K562 (cell line): ENCODE results near the gene JAM2. TPM values are rescaled to one million over a fixed set of nuclear protein-coding genes. Genes with fewer than 3 reads are reported as not detected.

Experiments
- CBFA2T2 ChIP-seq: fragments of 450-650 bp; conservative IDR thresholded peaks from 2 replicates; pipeline ENCODE4 v1.6.1; 2017; ENCODE audit warnings: mild to moderate bottlenecking
- FUS ChIP-seq: fragments of 200-400 bp; formaldehyde crosslinking; optimal IDR thresholded peaks from 2 replicates; pipeline ENCODE3; 2017; ENCODE audit warnings: low read depth, low read length
- GATAD2A ChIP-seq: fragments of 450-650 bp; IDR thresholded peaks from 2 replicates; pipeline ENCODE4 v1.6.1; 2017
- HDGF ChIP-seq: fragments of 450-650 bp; IDR thresholded peaks from 2 replicates; pipeline ENCODE4 v1.6.1; 2016
- PRMT5 ChIP-seq: sonication (generic); formaldehyde crosslinking; IDR thresholded peaks from 2 replicates; pipeline ENCODE4 v1.5.0; 2020; ENCODE audit warnings: missing genetic modification reagents
- PYGO2 ChIP-seq: fragments of 450-650 bp; IDR thresholded peaks from 2 replicates; pipeline ENCODE4 v1.6.1; 2016; ENCODE audit warnings: mild to moderate bottlenecking, missing genetic modification characterization, moderate library complexity, missing compliant biosample characterization
- RFX1 ChIP-seq: fragments of 450-650 bp; IDR thresholded peaks from 2 replicates; pipeline ENCODE4 v1.6.1; 2016; ENCODE audit warnings: mild to moderate bottlenecking, moderate library complexity
- SAFB ChIP-seq: fragments of 200-400 bp; formaldehyde crosslinking; IDR thresholded peaks from 2 replicates; pipeline ENCODE4 v1.6.1; 2017; ENCODE audit warnings: low read depth, low read length, borderline replicate concordance
- SIRT6 ChIP-seq: IDR thresholded peaks from one replicate; pipeline ENCODE4 v1.6.1; 2012; ENCODE audit warnings: low read depth, mild to moderate bottlenecking, control low read depth, inconsistent platforms, low read length, moderate library complexity
- SMAD2 ChIP-seq: fragments of 150-350 bp; IDR thresholded peaks from 2 replicates; pipeline ENCODE4 v1.6.1; 2014; ENCODE audit warnings: low read depth, mild to moderate bottlenecking, low read length
- STAG1 ChIP-seq: sonication (generic); formaldehyde crosslinking; IDR thresholded peaks from 2 replicates; pipeline ENCODE4 v1.5.0; 2020; ENCODE audit warnings: missing genetic modification reagents, borderline replicate concordance
- ZNF224 ChIP-seq: sonication (generic); formaldehyde crosslinking; IDR thresholded peaks from 2 replicates; pipeline ENCODE4 v1.8.0; 2022; ENCODE audit warnings: mild to moderate bottlenecking, missing genetic modification reagents
- ZNF717 ChIP-seq: fragments of 250-450 bp; sonication (Bioruptor Pico); IDR thresholded peaks from 2 replicates; pipeline ENCODE4 v1.5.0; 2021
- polyA plus RNA-seq, 8 experiments: library from polyadenylated mRNA; depleted of rRNA in 4 of 8; stranded (reverse) in 5 of 8; unstranded in 3 of 8; fragments of >200 nt; fragmentation: Nextera tagmentation in 2 of 8; fragmentation: Illumina TruSeq in 1 of 8; extraction: Ambion mirVana in 2 of 8; extraction: Trizol in 1 of 8; gene quantifications; 2 replicates each; pipeline versions ENCODE4 v1.2.1 to v1.2.3, GENCODE V29; 2011 to 2014; ENCODE audit warnings: inconsistent platforms in 1 of 8, missing spikeins in 1 of 8
- total RNA-seq, 7 experiments: library from RNA; depleted of rRNA in 6 of 7; stranded (reverse); fragments of >200 nt in 6 of 7; fragmentation: Illumina TruSeq in 2 of 7; extraction: Trizol in 2 of 7; gene quantifications; 2 replicates each; pipeline versions ENCODE4 v1.2.1 to v1.2.3, GENCODE V29; 2011 to 2021; ENCODE audit warnings: low replicate concordance in 1 of 7
- TF ChIP-seq, protein P1 (sequence below), 2 experiments: fragments of 450-650 bp in 1 of 2; sonication (generic) in 1 of 2; formaldehyde crosslinking in 1 of 2; IDR thresholded peaks; 2 replicates each; pipeline versions ENCODE4 v1.7.1 to v1.9.0; 2016 to 2022; ENCODE audit warnings: inconsistent platforms in 1 of 2, mild to moderate bottlenecking in 1 of 2, missing genetic modification reagents in 1 of 2
- TF ChIP-seq, protein P2 (sequence below): sonication (generic); formaldehyde crosslinking; IDR thresholded peaks from 2 replicates; pipeline ENCODE4 v1.8.0; 2022; ENCODE audit warnings: mild to moderate bottlenecking, missing genetic modification reagents
- TF ChIP-seq, protein P3 (sequence below): fragments of 250-450 bp; sonication (Bioruptor Pico); IDR thresholded peaks from 2 replicates; pipeline ENCODE4 v1.4.0; 2020

The JAM2 gene
- total and polyA plus RNA-seq, 9 of the 15 experiments (the other 6 are each of a cell fraction or from before 2014, with no cell fraction given), result 0.03 to 0.08 (median 0.07) TPM; not detected in 6

DNA sequence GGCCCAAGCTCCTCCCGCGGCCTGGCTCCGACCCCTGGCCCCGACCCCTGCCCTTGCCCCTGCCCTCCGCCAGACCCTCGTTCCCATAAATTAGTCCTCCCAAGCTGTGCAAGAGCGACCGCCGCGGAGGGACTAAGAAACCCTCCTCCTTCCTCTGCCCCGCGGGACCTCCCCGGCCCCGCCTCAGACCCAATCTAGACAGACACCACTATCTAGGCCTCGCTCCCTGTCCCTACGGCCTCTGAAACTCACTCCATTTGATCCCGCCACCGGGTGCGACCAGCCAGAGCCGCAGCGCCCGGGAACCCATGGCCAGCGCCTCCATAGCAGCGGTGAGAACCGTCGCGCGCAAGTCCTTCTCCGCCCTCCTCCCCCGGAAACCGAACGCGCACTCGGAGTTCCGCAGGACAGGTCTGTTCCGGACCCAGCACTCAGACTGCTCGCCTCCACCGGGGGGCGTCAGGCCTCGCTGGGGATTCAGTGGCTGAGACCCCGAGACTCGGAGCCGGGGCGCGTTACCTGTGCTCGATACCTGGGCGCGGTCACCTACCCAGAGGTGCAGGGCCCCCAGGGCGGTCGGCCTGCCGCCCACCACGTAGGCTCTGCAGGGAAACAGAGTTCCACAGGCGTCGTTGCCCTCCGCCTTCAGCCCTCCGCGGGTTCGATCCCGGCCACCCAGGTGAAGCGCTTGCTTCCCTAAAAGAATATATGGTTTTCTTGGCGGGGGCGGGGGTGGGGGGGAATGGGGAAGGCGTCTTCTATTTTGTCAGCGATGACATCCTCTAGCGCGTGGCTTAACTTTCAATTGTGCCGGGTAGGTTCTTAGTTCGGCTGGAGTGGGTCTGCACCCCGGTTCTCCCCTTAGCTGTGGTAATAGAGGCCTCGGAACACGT lies 31.7 kb upstream of the JAM2 start, which contains the start of gene MRPL39 (continued):
- no peak for TF ChIP-seq SMAD2
- TF ChIP-seq PYGO2 (tag), result no peak
- TF ChIP-seq, protein P1, sequence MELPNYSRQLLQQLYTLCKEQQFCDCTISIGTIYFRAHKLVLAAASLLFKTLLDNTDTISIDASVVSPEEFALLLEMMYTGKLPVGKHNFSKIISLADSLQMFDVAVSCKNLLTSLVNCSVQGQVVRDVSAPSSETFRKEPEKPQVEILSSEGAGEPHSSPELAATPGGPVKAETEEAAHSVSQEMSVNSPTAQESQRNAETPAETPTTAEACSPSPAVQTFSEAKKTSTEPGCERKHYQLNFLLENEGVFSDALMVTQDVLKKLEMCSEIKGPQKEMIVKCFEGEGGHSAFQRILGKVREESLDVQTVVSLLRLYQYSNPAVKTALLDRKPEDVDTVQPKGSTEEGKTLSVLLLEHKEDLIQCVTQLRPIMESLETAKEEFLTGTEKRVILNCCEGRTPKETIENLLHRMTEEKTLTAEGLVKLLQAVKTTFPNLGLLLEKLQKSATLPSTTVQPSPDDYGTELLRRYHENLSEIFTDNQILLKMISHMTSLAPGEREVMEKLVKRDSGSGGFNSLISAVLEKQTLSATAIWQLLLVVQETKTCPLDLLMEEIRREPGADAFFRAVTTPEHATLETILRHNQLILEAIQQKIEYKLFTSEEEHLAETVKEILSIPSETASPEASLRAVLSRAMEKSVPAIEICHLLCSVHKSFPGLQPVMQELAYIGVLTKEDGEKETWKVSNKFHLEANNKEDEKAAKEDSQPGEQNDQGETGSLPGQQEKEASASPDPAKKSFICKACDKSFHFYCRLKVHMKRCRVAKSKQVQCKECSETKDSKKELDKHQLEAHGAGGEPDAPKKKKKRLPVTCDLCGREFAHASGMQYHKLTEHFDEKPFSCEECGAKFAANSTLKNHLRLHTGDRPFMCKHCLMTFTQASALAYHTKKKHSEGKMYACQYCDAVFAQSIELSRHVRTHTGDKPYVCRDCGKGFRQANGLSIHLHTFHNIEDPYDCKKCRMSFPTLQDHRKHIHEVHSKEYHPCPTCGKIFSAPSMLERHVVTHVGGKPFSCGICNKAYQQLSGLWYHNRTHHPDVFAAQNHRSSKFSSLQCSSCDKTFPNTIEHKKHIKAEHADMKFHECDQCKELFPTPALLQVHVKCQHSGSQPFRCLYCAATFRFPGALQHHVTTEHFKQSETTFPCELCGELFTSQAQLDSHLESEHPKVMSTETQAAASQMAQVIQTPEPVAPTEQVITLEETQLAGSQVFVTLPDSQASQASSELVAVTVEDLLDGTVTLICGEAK (IDR thresholded peaks at IDR 0.05), result peak; percentile 93
- TF ChIP-seq, protein P1 (CRISPR knock-in tag; IDR thresholded peaks at IDR 0.05), result no peak
- peak; percentile 95; the same call in 1 of the 2 replicates for TF ChIP-seq GATAD2A
- TF ChIP-seq, protein P2, sequence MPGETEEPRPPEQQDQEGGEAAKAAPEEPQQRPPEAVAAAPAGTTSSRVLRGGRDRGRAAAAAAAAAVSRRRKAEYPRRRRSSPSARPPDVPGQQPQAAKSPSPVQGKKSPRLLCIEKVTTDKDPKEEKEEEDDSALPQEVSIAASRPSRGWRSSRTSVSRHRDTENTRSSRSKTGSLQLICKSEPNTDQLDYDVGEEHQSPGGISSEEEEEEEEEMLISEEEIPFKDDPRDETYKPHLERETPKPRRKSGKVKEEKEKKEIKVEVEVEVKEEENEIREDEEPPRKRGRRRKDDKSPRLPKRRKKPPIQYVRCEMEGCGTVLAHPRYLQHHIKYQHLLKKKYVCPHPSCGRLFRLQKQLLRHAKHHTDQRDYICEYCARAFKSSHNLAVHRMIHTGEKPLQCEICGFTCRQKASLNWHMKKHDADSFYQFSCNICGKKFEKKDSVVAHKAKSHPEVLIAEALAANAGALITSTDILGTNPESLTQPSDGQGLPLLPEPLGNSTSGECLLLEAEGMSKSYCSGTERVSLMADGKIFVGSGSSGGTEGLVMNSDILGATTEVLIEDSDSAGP (CRISPR knock-in tag), result no peak
- TF ChIP-seq ZNF717 (CRISPR knock-in tag), result no peak
- no peak for TF ChIP-seq PRMT5 (CRISPR knock-in tag)
- no peak for TF ChIP-seq RFX1
- TF ChIP-seq SAFB, result no peak
- TF ChIP-seq, protein P3, sequence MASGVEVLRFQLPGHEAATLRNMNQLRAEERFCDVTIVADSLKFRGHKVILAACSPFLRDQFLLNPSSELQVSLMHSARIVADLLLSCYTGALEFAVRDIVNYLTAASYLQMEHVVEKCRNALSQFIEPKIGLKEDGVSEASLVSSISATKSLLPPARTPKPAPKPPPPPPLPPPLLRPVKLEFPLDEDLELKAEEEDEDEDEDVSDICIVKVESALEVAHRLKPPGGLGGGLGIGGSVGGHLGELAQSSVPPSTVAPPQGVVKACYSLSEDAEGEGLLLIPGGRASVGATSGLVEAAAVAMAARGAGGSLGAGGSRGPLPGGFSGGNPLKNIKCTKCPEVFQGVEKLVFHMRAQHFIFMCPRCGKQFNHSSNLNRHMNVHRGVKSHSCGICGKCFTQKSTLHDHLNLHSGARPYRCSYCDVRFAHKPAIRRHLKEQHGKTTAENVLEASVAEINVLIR (CRISPR knock-in tag), result no peak; the same call in 1 of the 2 replicates
- TF ChIP-seq HDGF, result no peak
- TF ChIP-seq SIRT6, result no peak
- 0 out of 2 replicates have a peak, but pooled peaks have one; percentile 8 for TF ChIP-seq STAG1
- TF ChIP-seq FUS, result no peak
- no peak for TF ChIP-seq CBFA2T2
- no peak for TF ChIP-seq ZNF224 (CRISPR knock-in tag)
